HG02938 (cell line): ENCODE data around the gene ATP9B.
A peak's percentile ranks its signal among the peaks of the same experiment; 100 is the strongest.

ENCODE experiments used
- ATAC-seq: cut with Tn5 transposase; IDR thresholded peaks from one replicate; pipeline ENCODE4 v1.9.1; 2021; ENCODE audit warnings: mild to moderate bottlenecking, moderate library complexity; ENCODE audit not compliant: unreplicated experiment

The ATP9B gene

GRCh38 chr18:79195716-79196683 lies 126.8 kb downstream of the ATP9B start:
- no peak for ATAC-seq

GRCh38 chr18:79197531-79197930 lies 128.3 kb downstream of the ATP9B start:
- no peak for ATAC-seq

- no peak for ATAC-seq
Observed at GRCh38 chr18:79199691-79200374, 130.6 kb downstream of the ATP9B start.

- no peak for ATAC-seq
Observed at GRCh38 chr18:79200546-79201268, 131.5 kb downstream of the ATP9B start.

- no peak for ATAC-seq
Observed at GRCh38 chr18:79203017-79203605, 133.9 kb downstream of the ATP9B start.

GRCh38 chr18:79204889-79205807 lies 136.0 kb downstream of the ATP9B start:
- ATAC-seq = no peak

- ATAC-seq = no peak
Observed at GRCh38 chr18:79206444-79206843, 137.2 kb downstream of the ATP9B start.

- ATAC-seq = no peak
Observed at GRCh38 chr18:79208906-79209305, 139.7 kb downstream of the ATP9B start.

- no peak for ATAC-seq
Observed at GRCh38 chr18:79210002-79210910, 141.1 kb downstream of the ATP9B start.

- ATAC-seq = no peak
Observed at GRCh38 chr18:79211844-79212243, 142.7 kb downstream of the ATP9B start.

GRCh38 chr18:79214056-79214455 lies 144.9 kb downstream of the ATP9B start:
- no peak for ATAC-seq

- no peak for ATAC-seq
Observed at GRCh38 chr18:79216176-79216575, 147.0 kb downstream of the ATP9B start.

- no peak for ATAC-seq
Observed at GRCh38 chr18:79217979-79218604, 148.9 kb downstream of the ATP9B start.

GRCh38 chr18:79218605-79219190 lies 149.5 kb downstream of the ATP9B start:
- no peak for ATAC-seq

GRCh38 chr18:79221136-79221535 lies 151.9 kb downstream of the ATP9B start:
- ATAC-seq = no peak

- no peak for ATAC-seq
Observed at GRCh38 chr18:79222790-79223189, 153.6 kb downstream of the ATP9B start.

- peak; percentile 51 for ATAC-seq
Observed at GRCh38 chr18:79223431-79223830, 154.2 kb downstream of the ATP9B start.

- no peak for ATAC-seq
Observed at GRCh38 chr18:79224381-79224780, 155.2 kb downstream of the ATP9B start.
